ENCODE data around the gene CCNYL1. TPM values are rescaled to one million over a fixed set of nuclear protein-coding genes. Genes with fewer than 3 reads are reported as not detected.
"Not testable (repeated sequence)": the region's sequence is repeated elsewhere in the genome, so short reads cannot be mapped to it uniquely, and the experiment has no call there.

CCNYL1 gene
- total RNA-seq, 4 donors from 2014 or later, result 14.8 to 22.2 (median 17.9) TPM

DNA sequence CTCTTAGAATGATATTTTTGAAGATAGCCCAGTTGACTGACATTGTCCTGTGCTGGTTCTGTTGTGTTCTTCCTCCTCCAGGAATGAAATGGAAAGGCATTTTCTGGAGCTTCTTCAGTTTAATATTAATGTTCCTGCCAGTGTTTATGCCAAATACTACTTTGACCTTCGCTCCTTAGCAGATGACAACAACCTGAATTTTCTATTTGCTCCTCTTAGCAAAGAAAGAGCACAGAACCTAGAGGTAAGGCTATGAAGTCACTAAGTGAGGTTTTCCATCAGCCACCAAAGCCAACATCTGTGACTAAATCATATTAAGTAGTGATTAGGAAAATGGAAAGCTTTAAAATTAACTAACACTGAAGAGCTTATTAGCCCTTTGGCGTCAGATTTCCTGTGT lies 39.4 kb downstream of the CCNYL1 start:
- WGBS, 2 donors, result 93 to 98% methylated on average over 2 of the region's 2 CpGs
- no peak for DNase-seq
- no peak overlapping the region for H3K27ac ChIP-seq

DNA sequence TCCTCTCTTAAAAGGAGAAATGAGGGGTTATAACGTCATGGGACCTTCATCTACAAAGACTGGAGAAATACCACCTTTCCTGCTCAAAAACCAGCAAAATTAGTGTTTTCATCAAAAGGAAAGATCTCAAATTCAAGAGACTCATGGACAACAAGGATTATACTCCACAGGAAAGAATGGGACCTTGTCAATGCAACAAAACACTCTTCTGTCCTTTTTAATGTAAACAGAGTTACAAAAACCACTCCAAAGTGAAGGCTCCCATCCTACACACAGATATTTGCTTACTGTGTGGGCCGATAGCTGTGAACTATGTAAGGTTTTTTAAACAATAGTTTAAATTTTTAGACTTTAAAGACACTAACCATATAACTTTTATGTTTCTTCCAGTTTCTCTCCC lies 42.2 kb downstream of the CCNYL1 start:
- H3K4me1 ChIP-seq; intact Hi-C loops (cut with DNase I); H3K4me3 ChIP-seq (replicated peaks in 1 of 3); H3K9me3 ChIP-seq; H3K36me3 ChIP-seq; H3K27me3 ChIP-seq; DNase-seq; H3K27ac ChIP-seq: not testable (repeated sequence)
- 95% methylated on average over 2 of the region's 2 CpGs for WGBS, 2 donors

More for the DNA sequence above, 39.4 kb downstream of the CCNYL1 start:
- intact Hi-C loops (cut with DNase I), result no loop called here
- Histone ChIP-seq H3K36me3 (peaks cover 0 to 4% of the 10 kb centered on the region in 2 donors), H3K27me3 (no peaks in the 10 kb centered on the region), H3K4me1 (peaks cover 0 to 22% of the 10 kb centered on the region in 2 donors), H3K4me3 (replicated peaks in 1 of 3) (no peak overlapping the region), H3K9me3 (no peaks in the 10 kb centered on the region)
- TF ChIP-seq POLR2A (IDR thresholded peaks at IDR 0.05), result no peak
- TF ChIP-seq CTCF (IDR thresholded peaks at IDR 0.05), result no peak

- H3K36me3 ChIP-seq, result peaks cover 0 to 4% of the 10 kb centered on the region in 2 donors
- H3K27ac ChIP-seq, result no peak overlapping the region
- 96 to 97% methylated on average over 6 of the region's 6 CpGs for WGBS, 2 donors
- TF ChIP-seq POLR2A (IDR thresholded peaks at IDR 0.05) (no peak), CTCF (IDR thresholded peaks at IDR 0.05) (no peak)
- H3K27me3 ChIP-seq, result no peaks in the 10 kb centered on the region
- intact Hi-C loops (cut with DNase I), result no loop called here
- no peaks in the 10 kb centered on the region for H3K9me3 ChIP-seq
- DNase-seq, result no peak
- H3K4me1 ChIP-seq, result no peaks in the 10 kb centered on the region
- H3K4me3 ChIP-seq (replicated peaks in 1 of 3), result no peak overlapping the region
Measured at GRCh38 chr2:207754498-207755383, 43.3 kb downstream of the CCNYL1 start.

GRCh38 chr2:207758025-207758424 lies 46.6 kb downstream of the CCNYL1 start:
- no peak for DNase-seq
- H3K4me1 ChIP-seq, result peaks cover 0 to under 1% of the 10 kb centered on the region in 2 donors
- H3K4me3 ChIP-seq (replicated peaks in 1 of 3), result no peak overlapping the region
- H3K36me3 ChIP-seq, result peaks cover 0 to 9% of the 10 kb centered on the region in 2 donors
- H3K27ac ChIP-seq, result no peak overlapping the region
- intact Hi-C loops (cut with DNase I), result no loop called here
- H3K9me3 ChIP-seq, result no peaks in the 10 kb centered on the region
- no peaks in the 10 kb centered on the region for H3K27me3 ChIP-seq
- TF ChIP-seq POLR2A (IDR thresholded peaks at IDR 0.05) (no peak), CTCF (IDR thresholded peaks at IDR 0.05) (no peak)

DNA sequence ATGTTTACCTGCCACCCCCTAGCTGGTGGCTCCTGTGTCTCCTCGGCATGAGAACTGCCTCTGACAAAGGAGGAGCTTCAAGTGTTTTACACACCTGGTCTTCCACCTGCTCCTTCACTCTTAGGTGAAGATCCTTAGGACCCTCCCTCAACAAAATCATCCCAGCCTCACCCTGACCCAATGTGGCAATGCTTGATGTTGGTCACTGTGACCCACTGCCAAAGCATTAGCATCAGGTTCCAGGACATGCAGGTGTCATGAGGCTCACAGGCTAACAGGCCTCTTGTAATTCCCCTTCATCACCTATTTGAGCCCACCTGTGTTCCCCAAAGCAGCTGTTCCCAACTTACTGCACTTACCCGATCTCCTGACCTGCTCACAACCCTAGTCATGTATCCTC lies 48.5 kb downstream of the CCNYL1 start:
- peaks cover 0 to 8% of the 10 kb centered on the region in 2 donors for H3K36me3 ChIP-seq
- no peaks in the 10 kb centered on the region for H3K27me3 ChIP-seq
- no peak overlapping the region for H3K4me3 ChIP-seq (replicated peaks in 1 of 3)
- TF ChIP-seq CTCF (IDR thresholded peaks at IDR 0.05) (no peak), POLR2A (IDR thresholded peaks at IDR 0.05) (no peak)
- intact Hi-C loops (cut with DNase I), result loop anchor here (10.0 kb wide), 1 partner anchor 215 kb away; no protein-coding TSS in a partner anchor
- no peaks in the 10 kb centered on the region for H3K9me3 ChIP-seq
- 92 to 95% methylated on average over 2 of the region's 2 CpGs for WGBS, 2 donors
- DNase-seq, result no peak
- H3K27ac ChIP-seq, result no peak overlapping the region
- H3K4me1 ChIP-seq, result peaks cover 17 to 19% of the 10 kb centered on the region in 2 donors

Data from thyroid gland (tissue), 4 donors.